Stimulated activated naive CD4-positive, alpha-beta T cell (primary cell): ENCODE results near the gene PITPNM3.

ENCODE experiments used
- DNase-seq, 6 experiments: peaks; one replicate each; lab custom pipeline; 2025; lab: John Stamatoyannopoulos, UW

PITPNM3 gene

DNA sequence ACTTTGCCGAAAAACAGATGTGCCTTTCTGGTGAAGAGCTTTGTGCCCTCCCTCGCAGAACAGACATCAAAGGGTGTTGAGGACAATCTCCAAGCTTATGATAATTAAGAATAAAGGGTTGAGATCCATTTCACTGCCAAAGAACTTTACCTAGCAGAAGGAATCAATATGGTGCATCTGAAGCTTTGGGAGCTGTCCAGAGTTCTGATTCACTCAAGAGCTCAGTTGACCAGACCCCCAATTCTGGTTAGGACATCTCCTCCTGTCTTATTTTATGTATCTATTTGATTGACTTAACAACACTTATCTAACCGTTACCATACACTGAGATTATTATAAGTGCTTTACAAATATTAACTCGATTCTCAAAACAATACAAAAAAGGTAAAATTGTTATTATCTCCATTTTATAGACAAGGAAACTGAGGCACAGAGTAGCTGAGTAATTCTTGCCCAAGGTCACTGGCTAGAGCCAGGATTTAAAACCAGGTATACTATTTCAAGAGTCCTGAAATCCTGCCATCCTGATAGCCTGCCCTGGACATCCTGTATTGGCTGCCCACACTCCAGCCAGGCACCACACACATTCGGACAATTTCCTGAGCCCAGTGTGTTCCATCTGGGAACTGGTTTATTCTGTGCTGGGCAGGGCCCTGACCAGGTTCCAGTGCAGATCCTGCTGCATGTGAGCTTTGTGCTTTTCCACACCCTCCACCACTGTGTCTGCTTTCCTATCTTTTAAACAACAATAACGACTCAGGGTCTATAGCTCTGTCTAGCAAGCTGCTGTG is 29.8 kb downstream of the PITPNM3 start:
- DNase-seq = no peak

- DNase-seq = no peak
Measured at GRCh38 chr17:6525731-6526130, 30.6 kb downstream of the PITPNM3 start.

DNA sequence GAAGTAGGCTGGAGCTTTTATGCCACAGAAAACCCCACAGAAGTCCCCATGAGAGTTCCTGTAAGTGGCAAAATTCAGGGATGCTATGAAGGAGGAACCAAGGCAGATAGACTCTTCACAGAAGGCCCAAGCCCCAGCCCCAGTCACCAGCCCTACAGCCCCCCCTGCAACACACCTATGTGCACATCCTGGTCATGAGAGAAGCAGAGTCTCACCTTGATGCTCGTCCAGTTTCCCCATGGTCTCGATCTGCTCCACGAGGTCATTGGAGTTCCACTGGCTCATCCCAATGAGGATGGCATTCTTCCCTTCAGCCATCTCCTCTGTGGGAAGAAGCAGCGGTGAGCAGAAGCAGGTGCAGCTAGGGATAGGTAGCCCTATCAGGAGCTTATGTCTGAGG is 31.2 kb downstream of the PITPNM3 start:
- no peak for DNase-seq

DNA sequence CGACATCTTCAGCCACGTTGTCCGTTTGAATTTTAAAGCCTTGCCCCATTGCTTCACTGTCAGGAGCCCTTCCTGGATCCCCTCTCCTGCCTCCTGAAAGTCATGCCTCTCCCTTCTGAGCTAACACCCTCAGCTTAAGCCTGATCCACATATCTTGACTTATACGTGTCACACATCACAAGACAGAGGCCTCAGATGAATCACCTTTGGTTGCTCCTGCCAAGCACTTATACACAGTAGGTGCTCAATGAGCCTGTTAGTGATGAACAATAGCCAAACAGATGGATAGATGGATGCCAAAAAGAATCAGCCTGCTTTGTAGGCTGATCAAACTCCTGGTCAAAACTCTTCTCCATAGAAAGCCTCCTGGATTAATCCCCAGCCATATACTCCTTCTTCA is 31.8 kb downstream of the PITPNM3 start:
- DNase-seq = no peak

GRCh38 chr17:6523809-6524355 is 32.5 kb downstream of the PITPNM3 start:
- no peak for DNase-seq

DNA sequence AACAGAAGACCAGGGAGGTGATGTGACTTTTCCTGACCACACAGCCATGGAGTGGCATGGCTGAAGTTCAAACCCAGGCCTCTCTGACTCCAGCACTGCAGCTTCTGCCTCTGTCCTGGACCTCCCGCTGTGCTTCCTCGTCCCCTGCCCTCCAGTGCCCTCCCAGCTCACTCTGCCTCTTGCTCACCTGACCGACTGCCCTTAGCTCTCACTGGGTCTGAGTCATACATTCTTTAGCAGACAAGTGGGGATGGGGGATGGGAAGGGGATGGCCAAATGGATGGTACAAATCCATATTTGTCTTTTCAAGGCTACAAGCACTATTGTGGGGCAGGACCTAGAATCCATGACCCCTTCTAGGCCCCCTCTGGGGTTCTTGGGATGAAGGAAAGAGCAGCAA is 33.0 kb downstream of the PITPNM3 start:
- no peak for DNase-seq

DNA sequence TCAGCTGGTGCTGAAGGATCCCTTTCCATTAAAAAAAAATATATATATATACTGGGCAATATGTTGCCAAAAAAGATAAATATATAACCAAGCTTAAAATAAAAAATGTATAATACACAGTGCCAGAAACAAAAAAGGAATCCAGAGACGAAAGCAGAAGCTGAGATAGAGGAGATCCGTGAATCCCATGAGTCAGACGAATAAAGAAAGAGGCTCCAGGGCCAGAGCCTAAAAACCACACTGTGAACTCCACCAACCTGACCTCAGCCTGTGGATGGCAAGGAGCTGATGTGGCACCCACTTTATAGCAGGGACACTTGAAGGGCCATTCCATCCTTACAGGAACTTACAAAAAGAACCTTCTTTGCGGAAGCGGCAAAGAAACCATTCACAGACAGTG is 34.8 kb downstream of the PITPNM3 start:
- DNase-seq = no peak

GRCh38 chr17:6517062-6517461 is 39.3 kb downstream of the PITPNM3 start:
- DNase-seq = no peak

- DNase-seq = no peak
Measured at GRCh38 chr17:6514371-6514770, 42.0 kb downstream of the PITPNM3 start.

DNA sequence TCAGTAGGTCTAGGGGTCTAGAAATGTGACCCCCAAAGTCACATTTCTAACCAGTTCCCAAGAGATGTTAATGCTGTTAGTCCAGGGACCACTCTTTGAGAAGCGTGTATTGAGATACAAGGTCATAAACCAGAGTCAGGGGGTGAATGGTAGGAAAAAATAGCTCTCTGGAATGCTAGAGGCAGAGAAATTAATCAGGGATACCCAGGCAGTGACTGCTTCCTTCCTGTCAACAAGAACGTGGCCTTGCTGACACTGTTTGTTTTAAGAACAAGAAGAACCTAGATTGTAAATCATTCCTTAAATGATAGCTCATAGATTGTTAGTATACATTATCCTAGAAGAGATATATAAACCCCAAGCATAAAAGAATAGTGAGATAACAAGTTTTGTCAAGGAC is 43.8 kb downstream of the PITPNM3 start:
- DNase-seq = no peak

- no peak for DNase-seq
Measured at GRCh38 chr17:6510321-6510977, 45.9 kb downstream of the PITPNM3 start.

GRCh38 chr17:6509921-6510320 is 46.4 kb downstream of the PITPNM3 start:
- DNase-seq = no peak

- DNase-seq = no peak
Measured at GRCh38 chr17:6509031-6509771, 47.2 kb downstream of the PITPNM3 start.

GRCh38 chr17:6508519-6509030 is 47.8 kb downstream of the PITPNM3 start:
- no peak for DNase-seq

DNA sequence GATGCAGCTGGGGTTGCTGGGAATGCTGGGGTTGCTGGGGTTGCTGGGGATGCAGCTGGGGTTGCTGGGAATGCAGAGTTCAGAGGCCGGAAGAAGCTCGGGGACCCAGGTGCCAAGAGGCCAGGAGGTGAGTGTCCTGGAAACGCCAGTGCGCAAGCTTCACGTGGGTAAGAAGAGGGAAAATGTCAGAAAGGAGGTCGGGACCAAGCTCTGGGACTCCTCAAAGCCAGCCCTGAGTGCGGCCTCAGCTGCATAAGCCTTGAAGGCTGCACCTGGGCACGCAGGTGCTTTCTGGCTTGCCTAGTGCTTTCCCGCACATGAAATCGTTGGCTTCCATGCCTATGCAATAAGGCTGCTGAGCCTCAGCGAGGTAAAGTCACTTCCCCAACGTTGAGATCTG is 48.3 kb downstream of the PITPNM3 start:
- no peak for DNase-seq

DNA sequence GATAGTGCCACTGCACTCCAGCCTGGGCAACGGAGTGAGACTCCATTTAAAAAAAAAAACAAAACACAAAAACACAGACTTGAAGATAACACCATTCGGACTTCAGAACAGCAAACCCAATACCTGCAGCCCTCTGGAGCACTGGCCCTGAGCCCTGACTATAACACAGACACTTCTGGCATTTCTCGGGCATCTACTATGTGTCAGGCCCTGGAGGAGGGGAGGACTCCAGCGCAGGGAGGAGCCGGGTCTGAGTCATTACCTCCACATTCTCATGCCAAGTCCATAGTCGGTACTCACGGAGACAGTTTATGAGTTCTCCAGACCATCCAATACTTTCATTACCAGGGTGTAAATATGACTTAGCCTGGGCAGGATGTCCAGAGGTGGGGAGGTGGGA is 48.8 kb downstream of the PITPNM3 start:
- no peak for DNase-seq

- no peak for DNase-seq
Measured at GRCh38 chr17:6506679-6507231, 49.6 kb downstream of the PITPNM3 start.

DNA sequence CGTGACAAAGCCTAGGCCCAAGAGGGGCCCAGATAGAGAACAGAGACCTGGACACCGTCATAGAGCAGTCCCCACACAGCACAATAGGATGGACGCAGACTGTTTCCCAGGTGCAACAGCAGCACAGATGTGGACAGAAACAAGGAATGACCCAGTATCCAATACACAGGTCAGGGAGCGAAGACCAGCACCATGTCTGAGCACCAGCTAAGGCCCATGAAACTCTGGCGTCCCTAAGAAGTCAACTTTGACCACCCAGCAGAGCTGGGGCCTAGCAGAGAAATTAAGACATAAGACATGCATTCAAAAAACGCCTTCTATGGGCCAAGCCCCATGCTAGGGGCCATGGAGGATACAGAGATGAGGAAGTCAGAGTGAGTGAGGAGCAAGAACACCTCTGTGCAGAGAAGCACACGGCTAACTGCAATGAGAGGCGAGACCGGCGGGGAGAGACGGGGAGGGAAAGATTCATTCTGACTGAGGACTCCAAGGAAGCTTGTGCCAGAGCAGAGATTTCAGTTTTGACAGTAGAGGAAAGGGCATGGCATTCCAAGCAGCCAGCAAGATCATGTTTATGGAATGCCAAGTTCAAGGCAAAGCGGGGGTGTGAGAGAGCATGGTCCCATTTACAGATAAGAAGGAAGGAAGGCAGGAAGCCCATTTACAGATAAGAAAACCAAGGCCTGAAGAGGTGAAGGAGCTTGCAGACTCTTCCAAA is 50.8 kb downstream of the PITPNM3 start:
- no peak for DNase-seq

DNA sequence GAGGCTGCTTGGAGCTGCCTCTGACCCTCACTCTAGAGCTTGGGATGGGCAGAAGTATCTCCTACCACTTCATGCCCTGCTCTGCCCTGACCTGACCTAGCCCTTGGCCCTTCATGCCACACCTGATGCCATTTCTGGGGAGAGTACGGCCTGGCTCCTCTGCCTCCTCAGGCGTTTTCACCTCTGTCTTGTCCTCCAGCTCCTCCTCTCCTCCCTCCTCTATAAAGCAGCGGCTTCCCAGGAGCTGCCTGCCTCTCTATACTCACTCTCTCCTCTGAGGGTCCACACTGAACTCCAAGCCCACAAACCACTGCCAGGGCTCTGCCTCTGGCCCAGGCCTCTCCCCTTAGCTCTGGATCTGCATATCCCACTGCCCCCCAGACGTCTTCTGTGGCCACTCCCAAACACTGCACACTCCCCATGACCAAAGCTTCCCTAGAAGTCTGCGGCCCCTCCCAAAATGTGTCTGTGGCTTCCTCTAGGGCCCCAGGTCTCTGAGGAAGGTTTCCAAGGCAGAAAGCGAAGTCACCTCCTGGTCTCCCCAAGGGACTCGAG is 52.6 kb downstream of the PITPNM3 start:
- DNase-seq = no peak

GRCh38 chr17:6502871-6503509 is 53.4 kb downstream of the PITPNM3 start:
- no peak for DNase-seq

GRCh38 chr17:6502142-6502541 is 54.2 kb downstream of the PITPNM3 start:
- no peak for DNase-seq
